T-helper 2 cell (primary cell): ENCODE data around the gene SLF2.
A peak's percentile ranks its signal among the peaks of the same experiment; 100 is the strongest.

Experiments used
- DNase-seq, 5 experiments: peaks; one replicate each; pipeline versions ENCODE4 v3.0.0 to v3.0.0-alpha.2; 2012 to 2022

The SLF2 gene

GRCh38 chr10:100899171-100899570 lies 13.6 kb upstream of the SLF2 start:
- DNase-seq, result no peak

GRCh38 chr10:100901051-100901450 lies 11.7 kb upstream of the SLF2 start:
- no peak for DNase-seq

GRCh38 chr10:100902622-100903021 lies 10.1 kb upstream of the SLF2 start:
- no peak for DNase-seq

GRCh38 chr10:100904917-100905316 lies 7.8 kb upstream of the SLF2 start:
- DNase-seq, result no peak

- DNase-seq, result peak in 1 of 5 experiments; percentile 30
These were observed 5.6 kb upstream of the SLF2 start for GRCh38 chr10:100907175-100907574.

- no peak for DNase-seq
These were observed 4.9 kb upstream of the SLF2 start for GRCh38 chr10:100907773-100908363.

- DNase-seq, result no peak
These were observed 4.4 kb upstream of the SLF2 start for GRCh38 chr10:100908378-100908777.

- no peak for DNase-seq
These were observed 3.1 kb upstream of the SLF2 start for GRCh38 chr10:100909501-100910263.

- DNase-seq, result no peak
These were observed 1.3 kb upstream of the SLF2 start for GRCh38 chr10:100911472-100911871.

- DNase-seq, result no peak
These were observed 654 bp upstream of the SLF2 start for GRCh38 chr10:100912013-100912604.

GRCh38 chr10:100913470-100913865 lies 705 bp downstream of the SLF2 start:
- no peak for DNase-seq

- no peak for DNase-seq
These were observed 4.3 kb downstream of the SLF2 start for GRCh38 chr10:100917071-100917470.

GRCh38 chr10:100923580-100923979 lies 10.8 kb downstream of the SLF2 start:
- no peak for DNase-seq

- no peak for DNase-seq
These were observed 14.5 kb downstream of the SLF2 start for GRCh38 chr10:100927266-100927665.

GRCh38 chr10:100928039-100928438 lies 15.3 kb downstream of the SLF2 start:
- DNase-seq, result no peak

GRCh38 chr10:100930368-100930767 lies 17.6 kb downstream of the SLF2 start:
- no peak for DNase-seq

GRCh38 chr10:100934084-100934659 lies 21.4 kb downstream of the SLF2 start:
- DNase-seq, result peak in 1 of 5 experiments; percentile 35

- DNase-seq, result no peak
These were observed 27.1 kb downstream of the SLF2 start for GRCh38 chr10:100939763-100940344.

GRCh38 chr10:100942229-100942628 lies 29.5 kb downstream of the SLF2 start:
- DNase-seq, result no peak

- no peak for DNase-seq
These were observed 30.7 kb downstream of the SLF2 start for GRCh38 chr10:100943508-100943907.

GRCh38 chr10:100945754-100946153 lies 33.0 kb downstream of the SLF2 start:
- DNase-seq, result no peak

GRCh38 chr10:100948916-100949315 lies 36.2 kb downstream of the SLF2 start:
- DNase-seq, result no peak

GRCh38 chr10:100960251-100960650 lies 47.5 kb downstream of the SLF2 start:
- no peak for DNase-seq
